Non-pigmented ciliary epithelial cell (primary cell): Measurements from ENCODE around the gene SERPIND1.
A peak's percentile ranks its signal among the peaks of the same experiment; 100 is the strongest.

Experiments
- DNase-seq: peaks from one replicate; pipeline ENCODE4 v3.0.0-alpha.2; 2010; ENCODE audit warnings: low read depth

Gene SERPIND1

GRCh38 chr22:20792966-20793728, 19.2 kb downstream of the SERPIND1 start:
- DNase-seq = no peak

GRCh38 chr22:20793748-20794649, 20.1 kb downstream of the SERPIND1 start:
- DNase-seq = no peak

GRCh38 chr22:20794650-20795413, 20.9 kb downstream of the SERPIND1 start:
- DNase-seq = no peak

GRCh38 chr22:20796731-20797130, 22.8 kb downstream of the SERPIND1 start:
- DNase-seq = no peak

- DNase-seq = no peak
These were observed 24.3 kb downstream of the SERPIND1 start for GRCh38 chr22:20798218-20798617.

GRCh38 chr22:20798974-20799373, 25.1 kb downstream of the SERPIND1 start:
- DNase-seq = no peak

- no peak for DNase-seq
These were observed 25.5 kb downstream of the SERPIND1 start for GRCh38 chr22:20799449-20799848.

GRCh38 chr22:20802452-20802851, 28.5 kb downstream of the SERPIND1 start:
- no peak for DNase-seq

GRCh38 chr22:20802922-20803553, 29.1 kb downstream of the SERPIND1 start:
- DNase-seq = no peak

GRCh38 chr22:20803696-20804324, 29.9 kb downstream of the SERPIND1 start:
- no peak for DNase-seq

- DNase-seq = no peak
These were observed 30.7 kb downstream of the SERPIND1 start for GRCh38 chr22:20804650-20805049.

- no peak for DNase-seq
These were observed 32.1 kb downstream of the SERPIND1 start for GRCh38 chr22:20805972-20806471.

GRCh38 chr22:20807315-20807752, 33.4 kb downstream of the SERPIND1 start:
- DNase-seq = peak; percentile 77

- DNase-seq = no peak
These were observed 34.9 kb downstream of the SERPIND1 start for GRCh38 chr22:20808844-20809243.

GRCh38 chr22:20809538-20810185, 35.7 kb downstream of the SERPIND1 start:
- no peak for DNase-seq

GRCh38 chr22:20810645-20811044, 36.7 kb downstream of the SERPIND1 start:
- no peak for DNase-seq

GRCh38 chr22:20811171-20811570, 37.3 kb downstream of the SERPIND1 start:
- DNase-seq = no peak

- DNase-seq = no peak
These were observed 38.2 kb downstream of the SERPIND1 start for GRCh38 chr22:20811971-20812660.

GRCh38 chr22:20813056-20813455, 39.1 kb downstream of the SERPIND1 start:
- DNase-seq = no peak

- DNase-seq = no peak
These were observed 40.4 kb downstream of the SERPIND1 start for GRCh38 chr22:20814221-20814808.
